ENCODE data around the gene ADAM10.
A peak's percentile ranks its signal among the peaks of the same experiment; 100 is the strongest.

Gene ADAM10

DNA sequence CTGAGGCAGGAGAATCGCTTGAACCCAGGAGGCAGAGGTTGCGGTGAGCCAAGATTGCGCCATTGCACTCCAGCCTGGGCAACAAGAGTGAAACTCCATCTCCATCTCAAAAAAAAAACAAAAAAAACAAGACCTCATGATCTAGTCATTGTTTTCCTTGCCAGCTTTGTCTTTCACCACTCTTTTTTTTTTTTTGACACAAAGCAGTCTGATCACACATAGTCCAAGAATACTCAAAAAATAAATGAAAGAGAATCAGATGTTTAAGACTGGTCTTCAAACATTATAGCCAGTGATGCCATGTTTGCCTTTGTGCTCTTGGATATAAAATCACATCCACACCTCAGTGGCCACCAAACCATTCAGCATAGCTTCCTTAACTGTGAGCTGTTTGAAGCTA lies 5.8 kb upstream of the ADAM10 start:
- no peak for DNase-seq (ENCODE audit: low spot score)

DNA sequence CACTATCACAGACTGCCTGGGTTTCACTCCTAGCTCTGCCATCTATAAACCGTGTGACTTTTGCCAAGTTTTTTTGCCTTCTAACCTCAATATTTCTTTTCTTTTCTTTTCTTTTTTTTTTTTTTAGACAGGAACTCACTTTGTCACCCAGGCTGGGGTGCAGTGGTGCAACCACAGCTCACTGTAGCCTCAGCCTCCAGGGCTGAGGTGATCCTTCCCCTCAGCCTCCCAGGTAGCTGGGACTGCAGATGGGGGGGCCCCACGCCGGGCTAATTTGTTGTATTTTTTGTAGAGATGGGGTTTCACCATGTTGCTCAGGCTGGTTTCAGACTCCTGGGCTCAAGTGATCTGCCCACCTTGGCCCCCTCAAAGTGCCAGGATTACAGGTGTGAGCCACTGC lies 3.2 kb upstream of the ADAM10 start:
- no peak for DNase-seq (ENCODE audit: low spot score)

DNA sequence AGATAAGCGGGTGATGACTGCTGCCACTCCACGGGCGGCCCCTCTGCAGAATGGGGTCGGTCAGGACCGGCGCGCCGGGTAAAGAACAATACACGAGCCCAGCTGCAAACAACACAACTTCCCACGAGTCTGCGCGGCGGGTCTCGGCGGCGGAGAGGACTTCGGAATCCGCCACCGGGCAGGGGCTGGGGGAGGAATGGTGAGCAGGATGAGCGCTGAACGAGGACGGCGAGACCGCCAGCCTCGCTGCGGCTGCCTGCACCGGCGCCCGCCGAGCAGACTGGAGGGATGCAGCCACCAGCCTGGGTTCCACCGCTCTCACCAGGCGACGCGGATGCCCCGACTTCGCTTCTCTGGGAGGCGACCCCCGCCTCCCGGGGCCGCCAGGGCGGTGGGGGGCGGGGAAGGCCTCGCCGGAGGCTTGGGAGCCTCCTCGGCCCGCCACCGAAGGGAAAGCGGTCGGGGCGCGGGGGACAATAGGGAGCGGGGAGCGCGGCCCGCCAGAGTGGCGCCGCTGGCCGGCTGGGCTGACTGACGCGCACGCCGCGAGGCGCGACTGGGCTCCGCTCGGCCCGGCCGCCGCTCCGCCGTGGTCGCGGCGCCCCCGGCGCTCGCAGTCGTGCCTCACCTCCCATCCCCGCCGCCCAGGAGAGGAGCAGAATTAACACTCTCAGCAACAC lies 515 bp downstream of the ADAM10 start:
- DNase-seq (ENCODE audit: low spot score), result peak; percentile 52

DNA sequence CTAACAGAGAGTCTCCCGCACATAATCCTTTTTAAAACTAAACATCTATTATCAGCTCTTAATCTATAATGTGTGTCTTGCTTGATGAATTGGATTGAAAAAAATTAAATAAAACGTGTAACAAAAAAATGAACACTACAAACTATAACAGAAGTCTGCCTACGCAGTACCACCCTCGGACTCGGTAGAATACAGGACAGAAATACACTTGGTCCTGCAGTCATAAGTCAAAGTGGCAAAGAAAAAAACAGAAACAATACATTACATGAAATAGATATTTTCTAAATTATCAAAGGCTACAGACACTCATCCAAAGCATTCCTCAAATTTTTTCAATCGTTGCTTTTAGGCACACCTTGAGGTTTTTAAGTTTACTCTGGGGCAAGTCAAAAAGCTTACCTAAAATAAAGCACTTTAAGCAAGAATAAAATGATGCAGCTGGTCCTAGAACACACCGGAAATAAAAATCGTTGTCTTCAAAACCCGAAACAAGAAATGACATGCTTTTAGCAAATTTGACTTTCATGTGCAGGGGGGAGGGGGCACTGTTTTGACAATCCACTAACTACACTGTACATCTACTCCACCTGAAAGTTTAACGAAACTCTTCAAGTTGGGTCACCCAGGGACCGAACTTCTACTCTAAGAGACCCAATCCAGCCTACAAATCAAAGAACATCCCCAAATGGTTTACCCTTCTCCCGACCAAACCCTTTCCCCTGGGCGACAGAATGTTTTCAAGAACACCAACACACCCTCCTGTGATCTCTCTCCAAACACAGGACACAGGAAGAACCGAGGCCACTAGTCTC lies 1.3 kb downstream of the ADAM10 start:
- no peak for DNase-seq (ENCODE audit: low spot score)

DNA sequence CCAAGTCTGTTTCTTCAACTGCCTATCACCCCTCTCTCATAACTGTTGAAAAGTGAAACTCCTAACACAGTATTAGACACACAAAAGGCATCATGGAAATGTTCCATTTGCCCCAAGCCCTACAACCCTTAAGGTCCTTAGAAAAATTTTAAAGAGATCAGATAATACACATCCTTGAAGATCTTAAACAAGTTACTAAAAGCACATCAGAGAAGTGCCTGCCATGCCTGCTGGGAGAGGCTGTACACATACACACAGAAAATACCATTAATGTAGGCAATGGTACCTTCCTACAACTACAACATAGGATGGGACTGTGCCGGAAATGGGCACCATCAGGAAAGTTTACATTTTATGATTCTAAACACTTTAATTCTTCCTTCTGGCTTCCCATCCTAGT lies 3.3 kb downstream of the ADAM10 start:
- DNase-seq (ENCODE audit: low spot score), result no peak

DNA sequence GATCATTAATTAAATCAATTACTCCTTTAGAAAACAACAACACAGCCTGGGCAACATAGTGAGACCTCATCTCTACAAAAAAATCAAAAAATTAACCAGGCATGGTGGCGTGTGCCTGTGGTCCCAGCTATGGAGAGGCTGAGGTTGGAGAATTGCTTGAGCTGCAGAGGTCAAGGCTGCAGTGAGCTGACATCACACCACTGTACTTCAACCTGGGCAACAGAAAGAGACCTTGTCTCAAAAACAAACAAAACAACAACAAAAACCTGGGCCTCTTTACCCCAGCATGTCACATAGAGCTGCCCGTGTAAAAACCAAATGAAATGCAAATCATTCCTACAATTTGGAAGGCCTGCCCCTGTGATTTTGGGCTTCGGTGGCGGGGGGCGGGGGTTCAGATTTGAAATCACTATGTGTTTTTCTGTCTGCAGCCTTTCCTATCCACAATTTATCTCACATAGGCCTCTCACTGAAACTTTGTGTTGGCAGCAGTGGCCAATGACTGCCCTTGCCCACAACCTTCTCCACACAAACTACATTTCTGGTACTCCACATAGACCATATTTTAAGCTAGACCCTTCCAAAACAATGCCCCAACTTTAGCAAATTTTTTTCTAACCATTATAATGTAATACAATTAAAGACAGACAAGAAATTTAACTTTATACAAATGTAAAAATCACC lies 6.5 kb downstream of the ADAM10 start:
- DNase-seq (ENCODE audit: low spot score), result no peak

DNA sequence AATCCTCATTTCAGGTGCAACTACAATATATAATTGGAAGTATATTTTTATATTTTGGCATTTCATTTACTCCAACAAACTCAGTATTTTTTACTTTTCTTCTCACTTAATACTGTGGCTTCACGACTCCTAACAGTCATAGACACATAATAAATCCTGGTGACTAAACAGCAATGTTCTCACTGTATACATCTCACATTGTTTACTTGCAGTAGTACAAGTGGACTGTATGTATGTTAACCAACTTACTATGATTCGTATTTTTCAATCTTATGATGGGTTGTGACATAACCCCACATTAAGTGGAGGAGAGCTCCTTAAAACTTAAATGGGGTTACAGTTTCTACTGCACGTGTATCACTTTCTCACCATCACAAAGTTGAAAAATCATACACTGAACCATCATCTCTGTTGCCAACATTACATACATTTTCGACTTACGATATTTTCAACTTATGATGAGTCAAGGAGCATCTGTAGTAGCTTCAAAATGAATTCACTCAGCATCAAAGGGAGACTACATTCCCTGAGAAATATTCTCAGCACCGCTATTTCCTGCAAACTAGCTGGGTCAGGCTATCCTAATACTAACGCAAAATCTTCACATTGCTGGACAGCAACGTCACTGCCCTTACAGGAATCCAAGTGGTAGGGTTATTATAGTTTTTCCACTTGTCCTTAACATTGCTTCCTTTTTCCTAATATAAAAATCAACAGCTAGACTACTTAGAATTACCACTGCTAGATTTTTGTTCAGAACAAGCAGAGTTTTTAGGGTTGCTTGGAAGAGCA lies 7.3 kb downstream of the ADAM10 start:
- DNase-seq (ENCODE audit: low spot score), result no peak

DNA sequence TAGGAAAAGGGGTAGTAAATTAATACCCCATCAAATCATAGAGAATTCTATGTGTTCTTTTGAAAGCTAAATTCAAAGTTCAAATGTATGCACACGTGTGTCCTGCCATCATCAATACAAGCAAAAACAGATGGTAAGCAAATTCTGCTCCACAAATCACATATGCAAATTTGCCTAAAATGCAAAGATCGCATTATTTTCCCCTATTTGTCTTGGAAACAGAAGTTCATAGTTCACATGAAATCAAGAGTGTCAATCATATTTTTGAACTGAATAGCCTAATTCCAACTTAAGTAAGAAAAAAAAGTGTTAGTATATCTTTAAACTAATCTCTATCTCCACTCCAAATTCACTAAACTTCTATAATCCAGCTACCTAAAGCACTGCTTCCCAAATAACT lies 8.5 kb downstream of the ADAM10 start:
- DNase-seq (ENCODE audit: low spot score), result no peak

DNA sequence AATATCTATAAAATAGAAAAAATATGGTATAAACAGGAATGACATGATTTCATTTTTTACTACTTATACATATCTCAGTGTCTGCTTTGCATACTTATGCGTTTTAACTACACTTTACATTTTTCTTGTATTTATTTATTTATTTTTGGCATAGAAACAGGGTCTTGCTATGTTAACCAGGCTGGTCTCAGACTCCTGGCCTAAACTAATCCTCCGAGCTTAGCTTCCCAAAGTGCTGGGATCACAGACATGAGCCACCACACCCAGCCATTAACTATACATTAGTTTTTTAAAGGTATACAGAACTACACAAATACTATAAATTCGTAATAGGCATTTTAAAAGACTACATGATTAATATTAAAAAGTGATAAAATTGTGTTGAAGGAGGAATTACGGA lies 9.1 kb downstream of the ADAM10 start:
- no peak for DNase-seq (ENCODE audit: low spot score)

DNA sequence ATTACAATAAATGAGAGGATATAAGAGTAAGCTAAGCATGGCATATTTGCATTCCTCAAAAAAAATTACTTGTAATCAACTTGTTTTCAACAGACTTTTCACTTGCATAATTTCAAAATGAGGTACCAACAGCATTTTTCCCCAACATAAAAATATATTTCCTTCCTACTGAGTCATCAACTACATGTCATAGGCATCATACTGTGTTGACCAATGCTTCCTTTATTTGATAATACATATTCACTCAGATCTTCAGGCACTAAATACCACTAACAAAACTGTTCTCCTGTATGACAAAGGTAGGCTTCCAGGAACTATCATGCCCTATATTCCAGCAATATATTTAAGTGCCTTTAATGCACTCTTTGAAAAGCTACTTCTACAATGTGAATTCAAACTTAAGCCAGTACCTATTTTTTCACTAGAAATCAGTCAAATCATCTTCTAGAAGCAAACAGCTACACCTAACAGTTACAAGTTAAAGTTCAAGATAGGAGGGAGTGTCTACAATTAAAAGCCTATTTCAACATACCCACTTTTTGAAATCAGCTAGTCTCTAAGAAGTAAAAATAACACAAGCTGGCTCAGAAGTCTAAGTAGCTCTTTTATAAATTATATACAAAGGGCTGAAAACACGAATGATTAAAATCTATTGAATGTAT lies 11.3 kb downstream of the ADAM10 start:
- no peak for DNase-seq (ENCODE audit: low spot score)

DNA sequence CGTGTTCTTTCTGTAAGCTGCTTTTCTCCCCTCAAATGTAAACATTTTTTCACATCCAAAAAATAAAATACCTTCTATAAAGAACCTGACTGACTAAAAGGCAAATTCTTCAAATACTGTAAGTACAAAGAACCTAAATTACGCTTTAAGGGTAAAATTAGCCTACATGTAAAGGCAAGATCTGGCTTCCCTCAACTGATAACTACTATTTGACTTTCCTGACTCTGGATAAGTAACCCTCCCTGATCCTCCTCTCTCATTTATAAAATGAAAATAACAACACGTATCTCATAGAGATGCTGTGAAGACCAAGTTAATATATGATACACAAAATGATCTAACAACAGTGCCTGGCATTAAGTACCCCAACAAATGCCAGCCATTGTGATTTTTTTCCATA lies 12.2 kb downstream of the ADAM10 start:
- DNase-seq (ENCODE audit: low spot score), result no peak

DNA sequence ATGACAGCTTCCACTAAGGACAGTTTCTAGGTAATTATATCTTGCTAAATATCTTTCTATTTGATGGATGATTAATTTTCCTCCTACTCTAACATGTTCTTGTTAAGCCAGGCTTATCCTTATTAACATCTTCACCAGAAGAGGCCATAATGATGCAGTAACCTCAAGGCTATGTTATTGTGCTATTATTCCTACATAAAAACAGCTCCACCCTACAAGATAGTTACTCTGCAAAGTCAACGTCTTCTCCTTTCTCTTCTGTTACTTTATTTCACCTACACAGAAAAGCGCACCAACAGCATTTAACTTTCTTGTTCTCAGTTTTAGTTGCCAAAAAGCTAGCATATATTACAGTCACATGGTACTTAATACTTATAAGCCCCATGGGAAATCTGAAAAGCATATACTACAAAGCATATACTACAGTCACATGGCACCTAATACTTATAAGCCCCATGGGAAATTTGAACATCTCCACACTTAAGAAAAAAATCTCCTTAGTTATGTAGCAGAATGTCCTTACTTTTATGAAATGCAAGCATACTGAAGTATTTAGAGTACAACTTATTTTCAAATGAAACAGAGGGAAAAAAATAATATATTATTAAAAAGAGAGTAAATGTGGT lies 13.4 kb downstream of the ADAM10 start:
- no peak for DNase-seq (ENCODE audit: low spot score)

DNA sequence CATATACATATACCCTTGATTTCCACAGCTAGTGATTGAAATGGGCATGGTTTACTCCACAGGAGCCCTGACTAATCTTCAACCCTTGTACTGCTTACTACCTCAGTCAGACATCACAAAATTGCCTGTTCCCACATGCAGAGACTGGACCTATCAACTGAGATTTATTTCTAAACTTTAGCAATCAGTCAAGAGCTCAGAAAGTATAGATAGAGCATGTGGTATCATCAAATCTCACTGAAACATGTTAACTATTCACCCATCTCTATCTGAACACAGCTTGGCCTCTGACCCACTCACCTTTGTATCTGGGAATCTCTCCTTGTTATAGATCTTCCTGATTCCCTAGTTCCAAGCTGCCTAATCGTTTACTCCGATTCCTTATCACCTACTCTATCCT lies 14.6 kb downstream of the ADAM10 start:
- DNase-seq (ENCODE audit: low spot score), result no peak

DNA sequence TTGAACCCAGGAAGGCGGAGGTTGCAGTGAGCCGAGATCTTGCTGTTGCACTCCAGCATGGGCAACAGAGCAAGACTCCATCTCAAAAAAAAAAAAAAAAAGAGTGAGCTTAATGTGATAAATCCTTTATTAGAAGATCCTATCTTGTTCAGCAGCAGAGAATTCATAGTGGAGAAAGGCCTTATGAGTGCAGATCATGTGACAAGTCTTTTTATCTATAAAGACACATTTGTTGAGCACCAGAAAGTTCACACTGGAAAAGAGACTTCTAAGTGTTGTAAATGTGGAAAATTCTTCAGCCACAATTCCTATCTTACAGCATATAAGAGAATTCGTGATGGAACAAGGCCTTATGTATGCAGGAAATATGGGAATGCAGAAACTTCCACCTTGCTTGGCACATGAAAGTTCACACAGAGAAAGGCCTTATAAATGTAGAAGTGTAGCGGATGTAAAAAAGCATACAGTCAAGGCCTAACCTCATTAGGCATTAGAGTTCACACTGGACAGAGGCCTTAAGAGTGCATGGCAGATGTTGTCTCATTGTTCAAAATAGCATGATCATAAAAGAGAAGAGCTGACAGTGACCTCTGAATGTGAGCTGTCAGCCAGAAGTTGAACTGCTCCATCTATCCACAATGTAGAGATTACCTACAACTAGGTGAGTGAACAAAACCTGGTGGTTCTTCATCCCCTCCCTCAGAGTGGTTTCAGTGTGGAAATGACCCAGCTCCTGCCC lies 16.7 kb downstream of the ADAM10 start:
- no peak for DNase-seq (ENCODE audit: low spot score)

DNA sequence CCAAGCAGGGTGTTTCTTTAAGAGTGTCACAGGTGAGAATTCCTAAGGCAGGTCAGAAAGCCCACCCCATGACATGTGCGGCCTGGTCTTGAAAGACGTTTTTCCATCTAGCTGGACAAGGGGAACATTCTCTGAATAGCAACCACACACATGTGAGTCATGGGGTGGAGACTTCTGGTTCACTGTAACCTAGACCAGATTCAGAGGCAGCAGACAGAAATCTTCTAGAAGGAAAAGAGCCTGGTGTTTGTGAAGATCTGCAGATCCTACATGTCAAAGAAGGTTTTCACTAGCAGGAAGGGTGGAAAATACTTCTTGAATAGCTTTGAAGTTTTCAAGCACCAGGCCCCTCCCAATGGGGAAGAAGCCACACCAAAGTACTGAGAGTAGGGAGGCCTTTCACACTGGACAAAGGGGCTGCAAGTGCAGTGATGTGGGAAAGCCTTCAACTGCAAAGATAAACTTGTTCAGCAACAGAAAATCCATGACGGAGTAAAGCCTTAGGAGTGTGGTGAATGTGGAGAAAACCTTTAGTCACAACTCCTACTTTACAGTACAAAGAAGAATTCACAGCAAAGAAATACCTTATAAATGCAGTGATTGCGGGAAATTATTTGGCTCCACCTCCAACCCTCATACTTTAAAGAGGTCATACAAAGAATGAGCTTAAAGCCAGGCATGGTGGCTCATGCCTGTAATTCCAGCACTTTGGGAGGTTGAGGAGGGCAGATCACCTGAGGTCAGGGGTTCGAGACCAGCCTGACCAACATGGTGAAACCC lies 17.6 kb downstream of the ADAM10 start:
- peak; percentile 28 for DNase-seq (ENCODE audit: low spot score)

DNA sequence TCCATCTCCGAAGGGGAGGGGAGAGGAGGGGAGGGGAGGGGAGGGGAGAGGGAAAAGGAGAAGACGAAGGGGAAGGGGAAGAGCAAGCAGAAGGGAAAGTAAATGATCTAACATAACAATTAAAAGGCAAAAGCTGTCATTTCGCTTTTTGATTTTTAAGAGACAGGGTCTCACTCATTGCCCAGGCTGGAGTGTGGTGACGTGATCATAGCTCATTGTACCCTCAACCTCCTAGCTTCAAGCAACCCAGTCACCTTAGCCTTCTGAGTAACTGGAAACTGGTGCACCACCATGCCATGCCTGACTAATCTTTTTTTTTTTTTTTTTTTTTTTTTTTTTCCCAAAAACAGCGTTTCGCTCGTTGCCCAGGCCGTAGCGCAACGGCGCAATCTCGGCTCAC lies 22.6 kb downstream of the ADAM10 start:
- no peak for DNase-seq (ENCODE audit: low spot score)

DNA sequence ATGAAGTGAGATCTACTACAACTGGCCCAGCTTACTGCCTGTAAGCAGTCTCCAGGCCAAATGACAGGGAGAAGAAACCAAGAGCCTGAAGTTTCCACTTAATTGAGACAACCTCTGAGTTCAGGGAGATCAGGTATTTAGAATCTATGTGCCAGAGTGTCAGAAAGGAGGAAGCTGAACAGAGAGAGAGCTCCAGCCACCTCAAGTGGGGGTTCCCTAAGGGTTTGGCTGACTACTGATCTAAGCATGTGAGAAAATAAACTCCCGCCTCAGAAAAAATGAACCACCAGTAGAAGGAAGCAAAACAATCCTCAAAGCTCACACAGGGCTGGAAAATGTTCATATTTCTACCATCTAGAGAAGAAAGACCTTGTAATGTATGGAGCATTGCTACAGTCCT lies 25.0 kb downstream of the ADAM10 start:
- no peak for DNase-seq (ENCODE audit: low spot score)

DNA sequence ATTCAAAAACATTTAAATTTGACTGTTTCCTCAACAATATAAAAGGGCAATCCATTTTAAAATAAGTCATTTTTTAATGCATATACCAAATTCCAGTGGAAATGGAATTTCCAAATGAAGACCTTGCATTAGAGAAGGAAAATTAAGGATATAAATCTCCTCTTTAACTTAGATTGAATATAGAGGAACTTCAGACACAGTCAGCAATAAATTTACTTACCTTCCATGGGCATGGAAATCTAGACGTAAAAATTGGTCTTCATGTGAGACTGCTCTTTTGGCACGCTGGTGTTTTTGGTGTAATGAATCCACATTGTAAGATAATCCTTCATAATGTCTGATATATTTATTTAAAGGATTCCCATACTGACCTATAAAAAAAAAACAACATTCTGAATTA lies 32.1 kb downstream of the ADAM10 start:
- no peak for DNase-seq (ENCODE audit: low spot score)

DNA sequence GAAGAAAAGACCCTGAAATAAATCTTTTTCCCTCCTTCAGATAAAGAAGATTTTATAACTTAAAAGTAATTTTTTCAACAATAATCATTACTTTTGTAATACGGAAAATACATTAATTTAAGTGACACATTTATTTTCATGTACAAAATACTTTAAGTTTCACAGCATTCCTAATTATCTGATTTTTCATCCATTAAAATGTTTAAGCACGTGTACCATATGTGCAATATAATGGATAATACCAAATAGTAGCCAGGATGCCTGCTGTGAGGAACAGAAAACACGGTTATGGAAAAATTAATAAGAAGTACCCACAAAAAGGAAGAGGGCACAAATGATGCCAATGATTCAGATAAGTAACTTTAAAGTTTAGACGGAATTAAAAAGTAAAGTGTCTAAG lies 33.5 kb downstream of the ADAM10 start:
- no peak for DNase-seq (ENCODE audit: low spot score)
